Anterior cingulate cortex (tissue), 58 donors: ENCODE results near the gene NKX6-2.
"Not testable (repeated sequence)": the region's sequence is repeated elsewhere in the genome, so short reads cannot be mapped to it uniquely, and the experiment has no call there.

ENCODE experiments used
- DNase-seq, 58 donors: peaks; one replicate each; lab custom pipeline; 2025; lab: John Stamatoyannopoulos, UW

The NKX6-2 gene

DNA sequence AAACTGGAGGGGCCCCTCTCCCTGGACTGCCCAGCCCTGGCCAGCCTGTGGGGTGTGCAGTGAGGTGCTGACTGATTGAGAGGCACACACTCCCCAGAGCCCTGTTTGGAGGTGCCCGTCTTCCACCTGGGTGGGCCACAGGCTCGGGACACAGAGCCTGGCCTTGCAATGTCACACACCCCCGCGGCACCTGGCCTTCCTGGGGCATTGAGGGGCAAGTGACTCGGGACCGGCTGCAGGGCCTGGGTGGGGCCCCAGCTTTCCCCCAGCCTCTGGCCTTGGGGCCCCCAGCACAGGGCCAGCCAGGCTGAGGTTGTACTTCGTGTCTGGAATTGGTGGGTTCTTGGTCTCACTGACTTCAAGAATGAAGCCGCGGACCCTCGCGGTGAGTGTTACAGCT is 13.9 kb upstream of the NKX6-2 start:
- DNase-seq, result no peak

GRCh38 chr10:132798876-132799275 is 12.9 kb upstream of the NKX6-2 start:
- DNase-seq, result no peak

- no peak for DNase-seq
These were observed 12.5 kb upstream of the NKX6-2 start for GRCh38 chr10:132798403-132798802.

- DNase-seq, result not testable (repeated sequence)
These were observed 12.0 kb upstream of the NKX6-2 start for GRCh38 chr10:132797986-132798385.

DNA sequence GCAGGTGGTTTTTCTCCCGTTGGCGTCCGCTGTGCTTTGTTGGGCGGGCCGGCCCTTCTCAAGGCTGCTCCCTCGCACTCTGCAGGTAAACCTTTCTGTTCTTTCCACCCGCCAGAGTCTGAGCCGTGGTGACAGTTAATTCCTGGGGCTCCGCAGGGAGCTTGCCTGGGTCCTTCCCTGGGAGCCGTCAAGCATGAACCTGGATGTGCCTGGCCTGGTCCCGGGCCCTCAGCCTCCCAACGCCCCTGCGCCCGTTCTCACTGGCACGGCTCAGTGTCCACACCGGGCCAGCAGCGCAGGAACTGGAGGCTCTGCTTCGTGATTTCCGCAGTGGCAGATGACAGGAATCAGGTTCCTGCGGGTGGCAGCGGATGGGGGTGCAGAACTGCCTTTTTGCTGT is 10.9 kb upstream of the NKX6-2 start:
- DNase-seq, result no peak

- DNase-seq, result no peak
These were observed 8.2 kb upstream of the NKX6-2 start for GRCh38 chr10:132793871-132794849.

- DNase-seq, result no peak
These were observed 7.3 kb upstream of the NKX6-2 start for GRCh38 chr10:132793213-132793612.

- no peak for DNase-seq
These were observed 6.8 kb upstream of the NKX6-2 start for GRCh38 chr10:132792796-132793195.

DNA sequence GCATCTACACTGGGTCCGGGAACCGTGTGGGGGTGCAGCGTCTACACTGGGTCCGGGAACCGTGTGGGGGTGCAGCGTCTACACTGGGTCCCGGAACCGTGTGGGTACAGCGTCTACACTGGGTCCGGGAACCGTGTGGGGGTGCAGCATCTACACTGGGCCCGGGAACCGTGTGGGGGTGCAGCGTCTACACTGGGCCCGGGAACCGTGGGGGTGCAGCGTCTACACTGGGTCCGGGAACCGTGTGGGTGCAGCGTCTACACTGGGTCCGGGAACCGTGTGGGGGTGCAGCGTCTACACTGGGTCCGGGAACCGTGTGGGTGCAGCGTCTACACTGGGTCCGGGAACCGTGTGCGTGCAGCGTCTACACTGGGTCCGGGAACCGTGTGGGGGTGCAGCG is 6.2 kb upstream of the NKX6-2 start:
- not testable (repeated sequence) for DNase-seq

GRCh38 chr10:132790934-132791829 is 5.2 kb upstream of the NKX6-2 start:
- no peak for DNase-seq

- DNase-seq, result no peak
These were observed 4.5 kb upstream of the NKX6-2 start for GRCh38 chr10:132790470-132790869.

DNA sequence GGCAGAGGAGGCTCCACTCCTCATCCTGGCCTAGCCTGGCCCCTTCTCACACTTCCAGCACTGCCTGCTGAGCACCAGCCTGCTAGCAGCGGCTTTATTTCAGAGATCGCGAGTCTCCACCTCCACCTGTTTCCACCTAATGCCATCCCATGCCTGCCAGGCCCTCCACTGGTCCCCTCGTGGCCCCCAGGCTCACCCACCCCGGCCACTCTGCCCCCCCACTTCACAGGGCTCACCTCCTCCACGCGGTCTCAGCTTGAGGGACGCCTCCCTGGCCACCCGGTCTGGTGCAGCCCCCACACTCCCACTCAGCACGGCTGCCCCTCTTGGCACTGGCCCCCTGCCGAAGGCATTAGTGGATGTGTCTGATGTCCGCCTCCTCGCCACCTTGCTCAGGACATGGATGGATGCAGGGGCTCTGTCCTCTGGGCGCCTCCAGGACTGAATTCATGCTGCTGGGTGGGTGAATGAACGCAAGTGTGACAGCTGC is 3.8 kb upstream of the NKX6-2 start:
- DNase-seq, result no peak

GRCh38 chr10:132788831-132789219 is 2.9 kb upstream of the NKX6-2 start:
- no peak for DNase-seq

DNA sequence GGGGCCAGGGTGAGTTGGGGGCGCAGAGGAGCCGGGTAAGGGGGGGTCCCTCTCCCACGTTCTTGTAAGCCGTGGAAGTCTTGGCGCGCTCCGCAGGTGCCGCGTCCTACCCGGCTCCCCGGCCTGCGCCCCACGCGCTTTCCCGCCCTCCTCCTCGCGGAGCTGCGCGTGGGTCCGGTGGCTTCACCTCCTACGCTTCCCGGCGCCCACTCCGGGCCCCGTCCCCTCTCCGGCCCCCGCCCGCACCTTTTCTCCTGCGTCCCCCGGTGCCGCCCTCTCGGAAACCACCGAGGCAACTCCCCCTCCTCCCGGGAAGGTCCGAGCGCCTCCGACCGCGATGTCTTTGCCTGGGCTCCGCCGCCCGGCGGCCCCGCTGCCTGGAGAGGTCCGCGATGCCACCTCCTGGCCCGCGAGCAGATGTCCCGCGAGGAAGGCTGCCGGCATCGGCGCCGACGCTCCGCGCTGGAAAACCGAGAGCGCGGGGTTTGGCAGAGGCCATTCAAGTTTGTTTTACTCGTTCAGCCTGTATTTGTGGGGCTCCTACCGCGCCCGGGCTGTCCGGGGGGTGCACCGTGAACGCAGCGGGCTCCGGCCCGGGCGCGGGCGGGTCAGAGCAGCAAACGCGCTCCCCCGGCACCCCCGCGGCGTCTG is 2.4 kb upstream of the NKX6-2 start:
- peak in 24 of 58 donors; percentile 5 to 62 (median 38) for DNase-seq

- peak in 1 of 58 donors; percentile 25 for DNase-seq
These were observed 1.7 kb upstream of the NKX6-2 start for GRCh38 chr10:132787495-132788179.

DNA sequence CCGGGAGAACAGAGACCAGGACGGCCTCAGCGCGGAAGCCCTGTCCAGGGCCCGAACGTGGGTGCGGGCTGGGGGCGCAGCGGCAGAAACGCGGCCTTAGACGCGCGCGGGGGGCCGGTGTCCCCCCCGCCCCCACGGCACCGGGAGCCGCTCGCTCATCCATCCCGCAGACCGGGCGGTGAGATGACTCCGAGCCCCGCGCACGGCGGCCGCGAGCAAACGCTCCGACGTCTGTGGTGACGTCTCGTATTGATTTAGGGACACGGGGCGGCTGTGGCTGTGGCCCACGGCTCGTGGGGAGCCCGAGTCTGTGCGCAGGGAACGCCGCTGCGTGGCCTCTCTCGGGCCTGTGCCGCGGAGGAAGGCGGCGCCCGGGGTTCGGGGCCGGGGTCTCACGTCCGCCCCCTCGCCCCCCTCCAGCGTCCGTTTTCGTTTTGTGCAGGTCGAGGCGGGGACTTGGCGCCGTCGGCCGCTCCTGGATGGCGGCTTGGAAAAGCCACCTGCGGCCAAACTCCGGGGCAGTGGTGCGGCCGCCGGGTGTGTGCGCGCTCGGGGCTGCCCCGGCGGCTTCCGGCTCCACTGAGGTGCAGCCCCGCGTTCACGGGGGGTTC is 1.0 kb upstream of the NKX6-2 start:
- DNase-seq, result peak in 1 of 58 donors; percentile 43

DNA sequence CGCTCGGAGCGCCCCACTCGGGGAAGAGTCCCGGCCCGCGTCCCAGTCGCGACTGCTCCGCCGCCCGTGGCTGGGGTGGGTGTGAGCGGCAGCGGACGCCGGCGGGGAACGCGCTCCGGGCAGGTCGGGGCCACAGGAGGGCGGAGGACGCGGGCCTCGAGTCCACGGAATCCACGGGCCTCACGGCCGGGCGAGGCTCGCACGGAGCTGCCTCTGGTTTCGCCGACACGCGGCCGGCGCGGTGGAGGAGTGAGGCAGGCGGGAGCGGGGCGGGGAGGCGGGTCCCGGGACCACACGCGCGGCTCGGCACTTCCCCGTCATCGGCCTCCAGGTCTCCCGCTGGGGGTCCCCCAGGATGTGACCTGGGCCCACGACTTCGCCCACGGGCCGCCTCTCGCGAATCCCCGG is 533 bp upstream of the NKX6-2 start:
- DNase-seq, result peak in 1 of 58 donors; percentile 43

- peak in 1 of 58 donors; percentile 54 for DNase-seq
These were observed 853 bp downstream of the NKX6-2 start for GRCh38 chr10:132784866-132785722.
